Ovary (tissue), 9 donors: Measurements from ENCODE around the gene COPA. TPM values are rescaled to one million over a fixed set of nuclear protein-coding genes. Genes with fewer than 3 reads are reported as not detected.

Source experiments
- DNase-seq, 5 donors: peaks; one replicate each; pipeline ENCODE4 v3.0.0-alpha.2; 2019 to 2020
- H3K27ac ChIP-seq, 2 donors: fragments of 200-600 bp; one replicate each; pipeline versions ENCODE4 v1.5.1 to v1.8.0; 2019 to 2022
- H3K27me3 ChIP-seq: fragments of 200-600 bp; one replicate; pipeline ENCODE4 v1.8.0; 2022
- H3K36me3 ChIP-seq: fragments of 200-600 bp; sonication (generic); one replicate; pipeline ENCODE4 v1.5.1; 2019
- H3K4me1 ChIP-seq: one replicate; pipeline ENCODE4 v1.8.1; 2013; ENCODE audit warnings: mild to moderate bottlenecking, moderate library complexity; ENCODE audit not compliant: insufficient read depth
- H3K4me3 ChIP-seq: fragments of 200-600 bp; sonication (generic); one replicate; pipeline ENCODE4 v1.5.1; 2017
- H3K9me3 ChIP-seq, 2 donors: fragments of 200-600 bp in 1 of 2; sonication (generic) in 1 of 2; one replicate each; pipeline versions ENCODE4 v1.5.1 to v1.8.1; 2013 to 2019; ENCODE audit warnings: mild to moderate bottlenecking in 1 of 2, moderate library complexity in 1 of 2
- CTCF ChIP-seq, 3 donors: fragments of 450-650 bp in 2 of 3; fragments of 200-600 bp in 1 of 3; IDR thresholded peaks; one replicate each; pipeline versions ENCODE4 v1.5.1 to v1.8.0; 2016 to 2022; ENCODE audit warnings: antibody characterized with exemption in 3 of 3, mild to moderate bottlenecking in 1 of 3
- EP300 ChIP-seq: sonication (generic); formaldehyde crosslinking; IDR thresholded peaks from one replicate; pipeline ENCODE4 v1.6.1; 2017; ENCODE audit warnings: antibody characterized with exemption
- POLR2A ChIP-seq: fragments of 450-650 bp; IDR thresholded peaks from one replicate; pipeline ENCODE4 v1.6.1; 2017; ENCODE audit warnings: antibody characterized with exemption, mild to moderate bottlenecking, moderate library complexity
- WGBS, 3 donors: extraction: QIAGEN DNeasy Blood & Tissue Kit in 1 of 3; methylation state at CpG; one replicate each; pipeline versions ENCODE4 v1.1.5 to v1.1.7; 2013 to 2017; 5-methylcytosine and 5-hydroxymethylcytosine counted together
- intact Hi-C, 4 donors: fragments of 100-400 bp; cut with DNase I; formaldehyde crosslinking; loops; one replicate each; pipeline versions ENCODE4 v1.11.0 to v1.15.1; 2022 to 2023
- polyA plus RNA-seq, 2 donors: library from polyadenylated mRNA; stranded (reverse); fragments of 200-250 nt in 1 of 2; fragments of 350-450 nt in 1 of 2; fragmentation: Illumina TruSeq in 1 of 2; extraction: RNeasy Lipid Tissue Mini Kit (QIAGEN cat#74804) in 1 of 2; gene quantifications; one replicate each; pipeline ENCODE4 v1.2.3, GENCODE V29; 2013 to 2014
- total RNA-seq, 7 donors: library from RNA; depleted of rRNA in 2 of 7; stranded (reverse); fragments of >200 nt in 2 of 7; fragmentation: NEBNext Ultra II Directional in 3 of 7; extraction: Animal tissue kit (Norgen Biotek cat#: 25700) in 3 of 7; gene quantifications; one replicate each; pipeline versions ENCODE4 v1.1.0 to v1.2.4, GENCODE V29; 2016 to 2023
- donor health status: DM: no; HTN: no; CAD: no; lungs with moderate emphysema.
- donor health status: DM: no; HTN: no; CAD: no.
- donor health status: Bipolar disorder and iron deficiency.
- donor health status: DM: yes; HTN: yes; CAD: no.
- donor health status: DM: no; HTN: no; CAD: no.
- donor health status: DM: yes; HTN: yes; CAD: no.

COPA gene
- total and polyA plus RNA-seq, 9 donors = 63.7 to 163 (median 123) TPM

DNA sequence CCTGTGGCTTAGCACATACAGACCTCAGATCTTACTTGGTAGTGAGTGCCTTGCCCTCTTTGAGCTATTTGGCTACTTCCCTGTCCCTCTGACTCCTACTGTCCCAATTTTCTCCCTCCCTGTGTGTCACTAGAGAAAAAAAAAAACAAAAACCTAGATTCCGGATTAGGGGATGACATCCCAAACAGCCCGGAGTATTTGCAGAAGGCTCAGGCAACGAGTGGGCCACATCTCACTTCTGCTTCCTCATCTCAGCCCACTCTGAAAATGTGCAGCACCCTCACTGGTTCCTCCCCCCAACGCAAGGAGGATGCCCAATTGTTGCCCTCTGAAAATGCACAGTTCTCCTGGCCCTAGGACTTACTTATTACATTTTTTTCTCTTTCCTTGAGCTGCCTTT, 28.7 kb upstream of the COPA start:
- TF ChIP-seq POLR2A (no peak), CTCF (IDR thresholded peaks at IDR 0.05) (no peak), EP300 (no peak)
- H3K9me3 ChIP-seq = no peaks in the 10 kb centered on the region
- H3K27ac ChIP-seq = no peak overlapping the region
- no peak overlapping the region for H3K4me3 ChIP-seq
- H3K4me1 ChIP-seq = no peaks in the 10 kb centered on the region
- DNase-seq = no peak
- 80 to 89% (median 89%) methylated on average over 4 of the region's 4 CpGs for WGBS, 3 donors
- intact Hi-C loops = loop anchor here in 1 of 4 donors (10.0 kb wide), 1 partner anchor 177 kb away; the partner anchor contains the start of gene CASQ1
- no peaks in the 10 kb centered on the region for H3K36me3 ChIP-seq
- no peaks in the 10 kb centered on the region for H3K27me3 ChIP-seq

DNA sequence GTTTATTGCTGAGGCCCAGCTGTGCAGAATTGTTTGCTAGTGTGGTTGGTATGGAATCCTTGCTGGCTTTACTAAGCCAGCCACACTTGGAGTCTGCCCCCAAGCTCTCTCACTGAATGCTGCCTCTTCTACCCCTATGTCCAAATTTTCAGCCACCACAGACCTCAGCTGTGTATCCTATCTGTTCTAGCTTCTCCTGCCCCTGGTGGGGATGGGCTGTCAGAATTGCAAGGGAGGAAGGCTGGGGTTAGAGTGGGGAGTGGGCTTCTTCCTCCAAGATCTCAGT, 28.2 kb upstream of the COPA start:
- no peaks in the 10 kb centered on the region for H3K27me3 ChIP-seq
- no peak for DNase-seq
- intact Hi-C loops = loop anchor here in 1 of 4 donors (10.0 kb wide), 1 partner anchor 176 kb away; the partner anchor contains the start of gene CASQ1
- no peaks in the 10 kb centered on the region for H3K36me3 ChIP-seq
- no peak overlapping the region for H3K4me3 ChIP-seq
- H3K27ac ChIP-seq = no peak overlapping the region
- no peaks in the 10 kb centered on the region for H3K9me3 ChIP-seq
- H3K4me1 ChIP-seq = no peaks in the 10 kb centered on the region
- TF ChIP-seq EP300 (no peak), CTCF (IDR thresholded peaks at IDR 0.05) (no peak), POLR2A (no peak)

GRCh38 chr1:160370561-160371345, 27.7 kb upstream of the COPA start:
- Histone ChIP-seq H3K4me1 (no peaks in the 10 kb centered on the region), H3K27ac (no peak overlapping the region), H3K9me3 (no peaks in the 10 kb centered on the region), H3K4me3 (no peak overlapping the region), H3K27me3 (no peaks in the 10 kb centered on the region), H3K36me3 (no peaks in the 10 kb centered on the region)
- no peak for TF ChIP-seq CTCF (IDR thresholded peaks at IDR 0.05)
- no peak for TF ChIP-seq EP300
- no peak for TF ChIP-seq POLR2A
- intact Hi-C loops = loop anchor here in 1 of 4 donors (10.0 kb wide), 1 partner anchor 176 kb away; the partner anchor contains the start of gene CASQ1
- whole genome bisulfite sequencing, 3 donors = 54 to 64% (median 55%) methylated on average over 38 to 42 of the region's 42 CpGs
- DNase-seq = no peak

DNA sequence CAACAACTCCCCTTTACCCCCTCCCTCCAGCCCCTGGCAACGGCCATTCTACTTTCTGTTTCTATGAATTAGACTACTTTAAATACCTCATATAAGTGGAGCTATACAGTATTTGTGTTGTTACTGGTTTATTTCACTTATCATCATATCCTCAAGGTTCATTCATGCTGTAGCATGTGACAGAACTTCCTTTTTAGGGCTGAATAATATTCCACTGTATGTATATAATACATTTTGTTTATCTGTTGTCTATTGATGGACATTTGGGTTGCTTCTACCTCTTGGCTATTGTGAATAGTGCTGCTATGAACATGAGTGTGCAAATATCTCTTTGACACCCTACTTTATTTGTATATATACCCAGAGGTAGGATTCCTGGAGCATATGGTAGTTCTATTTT, 26.0 kb upstream of the COPA start:
- Histone ChIP-seq H3K4me3 (no peak overlapping the region), H3K9me3 (no peaks in the 10 kb centered on the region), H3K36me3 (no peaks in the 10 kb centered on the region), H3K27ac (no peak overlapping the region), H3K27me3 (no peaks in the 10 kb centered on the region), H3K4me1 (no peaks in the 10 kb centered on the region)
- no peak for TF ChIP-seq EP300
- TF ChIP-seq CTCF (IDR thresholded peaks at IDR 0.05) = no peak
- TF ChIP-seq POLR2A = no peak
- 75 to 88% (median 83%) methylated on average over 1 of the region's 1 CpG for WGBS, 3 donors
- intact Hi-C loops = no loop called here
- DNase-seq = no peak
